Endothelial cell of hepatic sinusoid (primary cell): ENCODE results near the gene RETNLB.

Experiments used
- in situ Hi-C: cut with HindIII; loops from 2 replicates; pipeline ENCODE4 v1.10.0; 2017; ENCODE audit warnings: low sequenced_read_pairs

RETNLB gene

DNA sequence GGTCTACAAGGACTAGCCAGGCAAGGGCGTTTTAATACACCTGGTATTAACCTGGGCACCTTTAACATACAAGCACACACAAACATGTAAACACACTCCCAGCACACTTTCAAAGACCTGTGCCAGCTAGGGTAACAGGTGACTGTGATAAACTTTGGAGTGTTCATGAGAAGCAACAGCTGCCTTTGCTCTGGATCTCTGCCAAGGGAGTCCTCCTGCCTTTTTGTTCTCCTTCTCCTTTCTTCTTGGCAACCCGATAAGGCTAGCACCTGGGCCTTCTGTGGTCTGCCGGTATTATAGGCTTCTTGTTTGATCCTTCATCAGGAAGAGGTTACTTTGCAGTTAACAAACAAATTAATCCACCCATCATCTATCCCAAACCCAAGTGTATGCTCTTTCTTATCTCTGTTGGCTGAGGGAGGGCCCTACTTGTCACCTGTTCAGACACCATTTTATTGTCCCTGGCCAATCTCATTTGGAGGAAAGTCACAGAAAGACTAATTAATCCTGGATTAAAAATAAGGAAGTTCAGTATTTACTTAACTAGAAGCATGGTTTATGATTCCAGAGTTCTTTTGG is at the start of gene RETNLB:
RETNLB (minus strand) TSS at position 7 of the 579 bp plus-strand sequence. CDS start 225 bp downstream, outside the sequence.
- in situ Hi-C loops: no loop called here

DNA sequence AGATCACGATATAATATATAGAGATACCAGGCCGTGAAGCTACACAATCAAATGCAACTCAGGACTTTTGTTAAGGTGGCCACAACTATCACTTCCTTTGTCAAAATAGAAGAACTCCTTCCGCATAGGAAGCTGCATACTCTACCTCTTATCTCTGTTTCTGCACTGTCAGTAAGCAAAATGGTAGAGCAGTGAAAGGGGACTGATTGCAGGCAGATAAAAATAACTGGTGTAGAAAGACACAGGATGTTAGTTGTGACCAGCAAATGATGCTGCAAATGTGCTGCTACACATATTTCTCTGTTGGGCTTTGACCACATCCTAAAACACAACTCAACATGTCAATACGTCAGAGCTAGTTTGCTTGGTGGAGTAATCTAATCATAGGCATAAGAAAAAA is 49.1 kb upstream of the RETNLB start:
- in situ Hi-C loops: no loop called here

DNA sequence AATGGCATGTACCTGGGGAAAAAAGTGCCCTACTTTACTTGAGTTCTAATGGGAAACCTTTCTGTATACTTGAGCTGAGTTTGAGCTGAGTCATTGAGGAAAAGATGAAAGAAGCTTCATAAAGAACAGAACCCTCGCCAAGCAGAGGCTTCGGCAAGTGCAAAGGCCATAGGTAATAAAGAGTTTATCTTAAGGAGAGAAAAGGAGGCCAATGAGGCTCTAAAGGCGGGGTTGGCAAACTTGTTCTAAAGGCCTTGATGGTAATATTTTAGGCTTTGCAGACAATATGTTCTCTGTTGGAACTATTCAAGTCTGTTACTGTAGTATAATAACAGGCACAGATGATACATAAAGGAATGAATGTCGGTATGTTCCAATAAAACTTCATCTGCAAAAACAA is 47.8 kb upstream of the RETNLB start:
- in situ Hi-C loops: no loop called here

DNA sequence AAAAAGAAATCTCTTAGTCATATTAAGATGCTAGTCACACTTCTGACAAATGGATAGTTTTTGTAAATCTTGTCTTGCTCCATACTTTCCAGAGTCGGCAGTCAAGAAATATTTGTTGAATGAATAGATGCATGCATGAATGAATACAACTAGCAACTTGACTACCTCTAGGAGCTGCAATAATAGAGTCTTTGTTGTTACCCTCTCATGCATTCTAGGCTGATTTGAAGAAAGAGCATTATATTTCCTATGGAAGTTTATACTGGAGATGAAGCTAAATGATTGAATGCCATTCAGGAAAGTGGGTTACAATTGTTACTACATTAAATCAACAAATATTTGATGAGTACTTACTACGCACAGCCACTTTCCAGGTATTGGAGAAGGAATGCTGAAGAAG is 47.2 kb upstream of the RETNLB start:
- in situ Hi-C loops: no loop called here

- in situ Hi-C loops: no loop called here
These were observed 34.3 kb upstream of the RETNLB start for GRCh38 chr3:108791473-108791872.

- in situ Hi-C loops: no loop called here
These were observed 23.0 kb upstream of the RETNLB start for GRCh38 chr3:108780235-108780634.

GRCh38 chr3:108779496-108779895 is 22.3 kb upstream of the RETNLB start:
- in situ Hi-C loops: no loop called here

DNA sequence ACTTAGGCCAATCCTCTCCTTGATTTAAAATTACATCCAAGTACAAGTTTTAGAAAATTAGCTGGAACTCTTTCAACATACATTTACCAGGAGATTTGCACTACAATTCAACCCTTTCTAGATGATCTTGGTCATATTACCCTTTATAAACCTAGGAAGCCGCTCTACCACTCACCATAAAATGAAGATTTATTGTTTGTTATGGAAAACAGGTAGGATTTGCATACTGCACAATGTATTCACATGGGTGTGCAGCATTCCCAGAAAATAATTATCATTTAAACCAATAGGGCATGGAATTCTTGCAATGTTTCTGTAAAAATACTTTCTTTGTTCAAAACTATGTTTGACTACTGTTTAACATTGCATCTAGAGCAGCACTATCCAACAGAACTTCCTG is 18.4 kb upstream of the RETNLB start:
- in situ Hi-C loops: no loop called here

DNA sequence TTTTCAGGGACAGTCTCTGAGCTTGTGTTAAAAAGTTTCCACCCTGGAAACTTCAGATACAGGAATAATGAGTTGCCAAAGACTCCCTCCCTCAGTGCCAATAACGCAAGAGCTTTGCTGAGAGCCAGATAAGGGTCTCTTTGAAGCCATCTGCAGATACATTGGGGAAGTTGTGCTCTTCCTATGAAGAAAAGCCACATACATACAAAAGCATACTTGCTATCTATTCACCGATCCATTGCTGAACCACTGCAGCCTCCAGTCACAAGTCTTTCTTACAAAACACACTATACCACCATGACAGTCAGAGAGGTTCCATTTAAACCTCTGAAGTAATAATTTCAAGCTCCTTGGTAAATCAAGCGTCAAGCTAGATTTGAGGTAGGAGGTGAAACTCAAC is 10.0 kb upstream of the RETNLB start:
- in situ Hi-C loops: no loop called here

DNA sequence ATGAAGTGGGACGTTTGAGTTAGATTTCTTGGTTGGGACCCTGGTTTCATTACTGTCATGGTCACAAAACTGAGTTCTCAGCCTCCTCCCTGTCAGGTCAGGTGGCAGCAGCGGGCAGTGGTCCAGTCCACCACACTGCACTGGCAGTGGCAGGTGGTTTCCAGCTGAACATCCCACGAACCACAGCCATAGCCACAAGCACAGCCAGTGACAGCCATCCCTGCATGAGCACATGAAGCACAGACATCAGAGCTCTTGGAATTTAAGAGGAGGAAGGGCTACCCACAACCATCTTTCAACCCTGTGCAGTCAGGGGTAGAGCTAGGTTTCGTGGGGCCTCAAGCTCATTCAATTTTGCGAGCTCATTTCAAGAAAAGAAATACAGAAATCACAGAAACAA is 1.5 kb downstream of the RETNLB start:
- in situ Hi-C loops: no loop called here

GRCh38 chr3:108744762-108745161 is 12.4 kb downstream of the RETNLB start:
- in situ Hi-C loops: no loop called here

DNA sequence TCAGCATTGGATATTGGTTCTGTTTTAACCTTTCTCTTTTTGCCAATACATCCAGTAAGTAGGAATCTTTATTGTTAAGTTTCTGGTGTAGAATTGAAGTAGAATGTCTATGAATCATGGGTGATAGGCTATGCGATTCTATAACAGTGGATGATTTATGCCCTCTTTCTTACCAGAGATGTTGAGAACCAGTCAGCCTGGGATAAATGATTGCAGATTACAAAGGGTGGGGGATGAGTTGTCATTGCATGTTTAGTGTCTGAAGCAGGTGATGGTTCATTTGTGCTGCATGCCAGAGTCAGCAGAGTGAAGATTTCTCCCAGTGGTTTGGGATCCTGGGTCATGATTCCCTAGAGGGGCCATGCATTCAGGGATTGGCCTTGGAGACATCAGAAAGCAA is 14.3 kb downstream of the RETNLB start:
- in situ Hi-C loops: no loop called here

DNA sequence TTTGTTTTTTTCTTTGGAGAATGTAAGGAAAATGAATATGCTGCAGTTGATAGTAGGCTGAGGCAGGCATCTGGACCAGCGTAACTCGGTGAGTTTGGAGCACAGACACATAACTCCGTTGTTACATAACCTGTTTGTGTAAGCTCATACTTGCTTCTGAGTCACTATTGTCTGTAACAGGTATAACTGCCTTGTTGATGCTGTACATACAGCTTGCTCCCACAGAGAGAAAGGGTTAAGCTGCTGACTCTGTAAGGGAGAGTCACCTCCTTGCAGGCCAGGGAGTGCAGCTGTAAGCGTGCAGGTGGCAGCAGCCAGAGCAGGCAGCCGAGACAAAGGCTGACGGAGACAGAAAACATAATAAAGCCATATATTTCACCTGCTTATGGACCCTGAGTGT is 20.4 kb downstream of the RETNLB start:
- in situ Hi-C loops: no loop called here

GRCh38 chr3:108728934-108729333 is 28.3 kb downstream of the RETNLB start:
- in situ Hi-C loops: no loop called here

GRCh38 chr3:108728105-108728504 is 29.1 kb downstream of the RETNLB start:
- in situ Hi-C loops: no loop called here

DNA sequence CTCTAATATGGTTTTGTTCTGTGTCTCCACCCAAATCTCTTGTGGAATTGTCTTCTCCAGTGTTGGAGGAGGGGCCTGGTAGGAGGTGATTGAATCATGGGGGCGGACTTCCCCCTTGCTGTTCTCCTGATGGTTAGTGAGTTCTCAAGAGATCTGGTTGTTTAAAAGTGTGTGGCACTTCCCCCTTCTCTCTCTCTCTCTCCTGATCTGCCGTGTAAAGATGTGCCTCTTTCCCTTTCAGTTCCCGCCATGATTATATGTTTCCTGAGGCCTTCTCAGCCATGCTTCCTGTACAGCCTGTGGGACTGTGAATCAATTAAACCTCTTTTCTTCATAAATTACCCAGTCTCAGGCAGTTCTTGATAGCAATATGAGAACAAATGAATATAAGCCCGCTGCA is 33.1 kb downstream of the RETNLB start:
- in situ Hi-C loops: no loop called here

DNA sequence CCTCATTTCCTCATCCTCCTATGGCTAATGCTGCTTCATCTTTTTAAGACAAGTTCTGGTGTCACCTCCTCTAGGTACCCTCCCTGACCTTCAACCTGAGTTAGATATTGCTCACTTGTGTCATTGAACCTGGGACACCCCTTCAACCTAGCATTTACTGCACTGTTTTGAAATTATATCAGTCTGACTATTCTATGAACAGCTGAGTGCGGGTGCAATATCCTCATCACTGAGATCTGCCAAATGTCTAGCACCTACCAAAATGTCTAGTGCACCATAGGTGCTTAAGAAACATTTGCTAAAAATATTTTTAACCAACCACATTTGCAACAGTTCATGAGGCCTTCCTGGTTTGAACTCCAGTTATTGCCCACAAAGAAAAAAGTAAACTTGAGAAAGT is 34.5 kb downstream of the RETNLB start:
- in situ Hi-C loops: no loop called here

DNA sequence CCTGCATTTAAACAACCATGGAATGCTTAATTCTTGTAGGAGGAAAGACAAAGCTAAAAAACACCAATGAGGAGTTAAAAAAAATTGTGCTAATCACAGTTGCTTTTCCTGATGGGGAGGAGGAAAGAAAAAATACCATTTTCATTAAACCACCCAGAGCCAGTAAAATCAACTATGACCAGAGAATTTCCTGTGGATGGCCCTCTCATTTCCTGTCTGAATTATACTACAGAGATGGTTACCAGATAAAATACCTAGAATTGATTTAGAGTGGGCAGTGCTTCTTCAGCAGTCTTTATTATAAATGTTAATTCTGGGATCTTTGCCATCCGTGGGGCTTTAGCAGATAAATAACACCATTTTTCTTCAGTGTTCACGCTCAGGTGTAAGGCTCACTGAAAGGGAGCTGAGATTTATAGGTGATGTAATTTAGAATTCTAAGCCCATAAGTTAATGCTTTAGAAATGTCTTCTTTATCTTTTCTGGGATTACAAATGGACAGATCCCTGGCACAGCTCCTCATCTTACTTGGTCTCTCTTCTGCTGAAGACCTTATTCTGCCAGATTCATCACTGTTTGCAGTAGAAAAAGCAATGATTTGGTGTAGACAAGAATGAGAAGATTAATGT is 37.9 kb downstream of the RETNLB start:
- in situ Hi-C loops: no loop called here

DNA sequence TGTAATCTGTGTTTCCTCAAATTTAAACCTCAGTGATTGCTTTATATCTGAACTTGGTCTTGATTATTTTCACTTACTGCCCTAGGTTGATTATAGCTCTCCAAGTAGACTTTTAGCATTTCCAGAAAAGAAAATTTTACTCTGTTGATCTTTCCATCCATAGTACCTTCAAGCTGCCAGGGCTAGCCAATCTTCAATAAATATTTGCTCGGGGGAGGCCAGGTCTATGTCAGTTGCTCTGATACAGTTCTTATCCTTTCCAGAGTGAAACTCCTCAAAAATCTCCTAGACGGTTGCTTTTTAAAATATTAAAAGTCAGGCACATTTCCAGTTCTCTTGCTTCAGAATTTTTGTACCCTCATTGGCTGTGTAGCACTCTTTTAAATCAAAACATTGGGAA is 38.8 kb downstream of the RETNLB start:
- in situ Hi-C loops: no loop called here

GRCh38 chr3:108713816-108714215 is 43.4 kb downstream of the RETNLB start:
- in situ Hi-C loops: no loop called here

DNA sequence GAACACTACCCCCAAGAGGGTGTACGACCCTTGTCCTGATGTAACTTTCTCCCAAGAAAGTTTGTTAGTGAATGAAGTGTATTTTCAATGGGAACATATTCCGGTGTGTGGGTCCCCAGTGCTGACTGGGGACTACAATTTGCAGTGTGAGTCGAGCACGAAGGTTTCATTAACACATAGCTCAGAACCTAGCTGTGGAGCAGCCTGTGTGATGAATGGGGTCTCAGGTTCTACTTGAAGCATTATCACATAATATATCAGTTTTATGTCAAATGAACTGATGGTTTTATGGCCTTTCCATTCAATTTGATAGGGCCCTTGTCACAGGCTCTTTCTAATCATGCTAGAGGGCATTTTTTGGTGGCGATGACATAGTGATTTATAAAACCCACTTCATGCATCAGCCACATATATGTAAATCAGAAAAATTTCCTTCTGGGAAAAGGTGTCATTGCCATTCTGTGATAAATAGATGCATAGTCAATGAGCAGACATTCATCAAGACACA is 44.1 kb downstream of the RETNLB start:
- in situ Hi-C loops: no loop called here
